Hepatocyte (in vitro differentiated cells): ENCODE measurements around the gene POC1B. TPM values are rescaled to one million over a fixed set of nuclear protein-coding genes. Genes with fewer than 3 reads are reported as not detected.

ENCODE experiments used
- DNase-seq: peaks from one replicate; pipeline ENCODE4 v3.0.0-alpha.2; 2016; ENCODE audit warnings: low spot score
- H2AFZ ChIP-seq: fragments of 200-600 bp; sonication (generic); 2 replicates; pipeline ENCODE4 v1.6.0; 2016; ENCODE audit warnings: antibody characterized with exemption, mild to moderate bottlenecking
- H3K27ac ChIP-seq: fragments of 200-600 bp; sonication (generic); 2 replicates; pipeline ENCODE4 v1.5.1; 2016; ENCODE audit warnings: mild to moderate bottlenecking
- H3K27me3 ChIP-seq: fragments of 200-600 bp; sonication (generic); 2 replicates; pipeline ENCODE4 v1.6.1; 2016
- H3K36me3 ChIP-seq: fragments of 200-600 bp; sonication (generic); replicated peaks from 2 replicates; pipeline ENCODE4 v1.5.1; 2016; ENCODE audit warnings: low read depth; ENCODE audit not compliant: insufficient read depth
- H3K4me1 ChIP-seq: fragments of 200-600 bp; sonication (generic); 2 replicates; pipeline ENCODE4 v1.5.1; 2016; ENCODE audit warnings: mild to moderate bottlenecking, moderate library complexity; ENCODE audit not compliant: insufficient read depth
- H3K4me2 ChIP-seq: fragments of 200-600 bp; sonication (generic); 2 replicates; pipeline ENCODE4 v1.6.0; 2016
- H3K4me3 ChIP-seq: fragments of 200-600 bp; sonication (generic); 2 replicates; pipeline ENCODE4 v1.5.1; 2016; ENCODE audit warnings: mild to moderate bottlenecking
- H3K79me2 ChIP-seq: fragments of 200-600 bp; sonication (generic); 2 replicates; pipeline ENCODE4 v1.6.0; 2017; ENCODE audit warnings: mild to moderate bottlenecking
- H3K9me2 ChIP-seq: fragments of 200-600 bp; sonication (generic); replicated peaks from 2 replicates; pipeline ENCODE4 v1.6.0; 2017; ENCODE audit warnings: mild to moderate bottlenecking; ENCODE audit not compliant: insufficient read depth
- H3K9me3 ChIP-seq: fragments of 200-600 bp; sonication (generic); 2 replicates; pipeline ENCODE4 v1.5.1; 2016; ENCODE audit warnings: low read depth, mild to moderate bottlenecking
- H4K20me1 ChIP-seq: fragments of 200-600 bp; sonication (generic); 2 replicates; pipeline ENCODE4 v1.6.0; 2016; ENCODE audit warnings: mild to moderate bottlenecking; ENCODE audit not compliant: insufficient read depth, poor library complexity, severe bottlenecking
- EZH2 ChIP-seq: fragments of 200-600 bp; sonication (generic); IDR thresholded peaks from 2 replicates; pipeline ENCODE4 v1.6.1; 2016; ENCODE audit warnings: antibody characterized with exemption, mild to moderate bottlenecking, borderline replicate concordance
- EZH2phosphoT487 ChIP-seq: fragments of 200-600 bp; sonication (generic); IDR thresholded peaks from one replicate; pipeline ENCODE4 v1.6.1; 2018; ENCODE audit warnings: antibody characterized with exemption, mild to moderate bottlenecking, low read depth, moderate library complexity; ENCODE audit not compliant: unreplicated experiment, severe bottlenecking
- WGBS: methylation state at CpG from one replicate; pipeline ENCODE4 v1.1.6; 2016; ENCODE audit warnings: low lambda C conversion rate; ENCODE audit errors: missing lambda C conversion rate; 5-methylcytosine and 5-hydroxymethylcytosine counted together
- polyA plus RNA-seq: library from polyadenylated mRNA; unstranded; fragments of >200 nt; fragmentation: Nextera tagmentation; extraction: Ambion mirVana; gene quantifications from 2 replicates; pipeline ENCODE4 v1.2.1, GENCODE V29; 2016
- total RNA-seq: library from RNA; depleted of rRNA; stranded (reverse); fragments of >200 nt; gene quantifications from 2 replicates; pipeline ENCODE4 v1.2.3, GENCODE V29; 2014
- TF ChIP-seq, protein P1 (sequence below): fragments of 200-600 bp; sonication (generic); IDR thresholded peaks from 2 replicates; pipeline ENCODE4 v1.5.1; 2016; ENCODE audit warnings: antibody characterized with exemption, mild to moderate bottlenecking; ENCODE audit not compliant: poor library complexity

Gene POC1B
- total and polyA plus RNA-seq, 2 experiments from 2014 or later, result 11.6 to 18.9 TPM

DNA sequence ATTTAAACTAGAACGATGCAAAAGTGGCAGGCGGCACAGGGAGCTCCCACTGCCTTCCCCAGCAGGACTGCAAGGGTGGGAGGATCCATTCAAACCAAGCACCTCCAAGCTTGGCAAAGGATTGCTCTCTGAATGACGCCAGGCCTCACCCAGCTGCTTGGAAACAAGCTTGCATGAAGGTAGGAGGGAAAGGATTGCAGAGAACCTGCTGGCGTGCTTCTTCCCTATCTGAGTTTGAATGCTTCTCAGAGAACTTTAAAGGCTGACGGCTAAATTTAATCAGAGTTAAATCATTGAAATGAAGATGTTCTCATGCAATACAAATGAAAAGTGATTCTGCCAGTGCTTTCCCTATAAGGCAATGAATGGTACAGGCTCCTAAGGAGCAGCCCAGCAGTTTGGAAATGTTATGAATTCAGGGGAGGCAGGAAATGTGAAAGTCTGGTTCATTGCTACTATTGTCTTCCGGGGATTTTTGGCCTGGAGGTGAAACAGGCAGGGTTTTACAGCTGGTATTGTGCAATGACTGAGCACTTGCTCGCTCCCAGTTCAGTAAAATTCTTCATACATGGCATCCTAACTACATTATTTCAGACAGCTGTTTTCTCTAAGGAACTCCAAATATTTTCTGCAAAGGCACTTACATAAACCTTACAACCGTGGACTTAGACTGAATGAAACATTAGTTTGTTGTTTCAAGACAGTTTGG is 141.6 kb downstream of the POC1B start:
- Histone ChIP-seq H3K36me3 (no peaks in the 10 kb centered on the region), H3K9me2 (no peaks in the 10 kb centered on the region), H3K27me3 (no peaks in the 10 kb centered on the region), H3K4me3 (no peak overlapping the region), H3K27ac (peak overlapping the region; percentile 72), H3K4me1 (peaks cover 46% of the 10 kb centered on the region), H2AFZ (no peak overlapping the region), H4K20me1 (no peaks in the 10 kb centered on the region), H3K4me2 (peak overlapping the region; percentile 39), H3K79me2 (no peaks in the 10 kb centered on the region), H3K9me3 (no peaks in the 10 kb centered on the region)
- TF ChIP-seq, protein P1, sequence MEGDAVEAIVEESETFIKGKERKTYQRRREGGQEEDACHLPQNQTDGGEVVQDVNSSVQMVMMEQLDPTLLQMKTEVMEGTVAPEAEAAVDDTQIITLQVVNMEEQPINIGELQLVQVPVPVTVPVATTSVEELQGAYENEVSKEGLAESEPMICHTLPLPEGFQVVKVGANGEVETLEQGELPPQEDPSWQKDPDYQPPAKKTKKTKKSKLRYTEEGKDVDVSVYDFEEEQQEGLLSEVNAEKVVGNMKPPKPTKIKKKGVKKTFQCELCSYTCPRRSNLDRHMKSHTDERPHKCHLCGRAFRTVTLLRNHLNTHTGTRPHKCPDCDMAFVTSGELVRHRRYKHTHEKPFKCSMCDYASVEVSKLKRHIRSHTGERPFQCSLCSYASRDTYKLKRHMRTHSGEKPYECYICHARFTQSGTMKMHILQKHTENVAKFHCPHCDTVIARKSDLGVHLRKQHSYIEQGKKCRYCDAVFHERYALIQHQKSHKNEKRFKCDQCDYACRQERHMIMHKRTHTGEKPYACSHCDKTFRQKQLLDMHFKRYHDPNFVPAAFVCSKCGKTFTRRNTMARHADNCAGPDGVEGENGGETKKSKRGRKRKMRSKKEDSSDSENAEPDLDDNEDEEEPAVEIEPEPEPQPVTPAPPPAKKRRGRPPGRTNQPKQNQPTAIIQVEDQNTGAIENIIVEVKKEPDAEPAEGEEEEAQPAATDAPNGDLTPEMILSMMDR, result no peak
- TF ChIP-seq EZH2 (no peak), EZH2phosphoT487 (no peak)
- WGBS, result 39% methylated on average over 8 of the region's 8 CpGs
- DNase-seq, result peak; percentile 56

DNA sequence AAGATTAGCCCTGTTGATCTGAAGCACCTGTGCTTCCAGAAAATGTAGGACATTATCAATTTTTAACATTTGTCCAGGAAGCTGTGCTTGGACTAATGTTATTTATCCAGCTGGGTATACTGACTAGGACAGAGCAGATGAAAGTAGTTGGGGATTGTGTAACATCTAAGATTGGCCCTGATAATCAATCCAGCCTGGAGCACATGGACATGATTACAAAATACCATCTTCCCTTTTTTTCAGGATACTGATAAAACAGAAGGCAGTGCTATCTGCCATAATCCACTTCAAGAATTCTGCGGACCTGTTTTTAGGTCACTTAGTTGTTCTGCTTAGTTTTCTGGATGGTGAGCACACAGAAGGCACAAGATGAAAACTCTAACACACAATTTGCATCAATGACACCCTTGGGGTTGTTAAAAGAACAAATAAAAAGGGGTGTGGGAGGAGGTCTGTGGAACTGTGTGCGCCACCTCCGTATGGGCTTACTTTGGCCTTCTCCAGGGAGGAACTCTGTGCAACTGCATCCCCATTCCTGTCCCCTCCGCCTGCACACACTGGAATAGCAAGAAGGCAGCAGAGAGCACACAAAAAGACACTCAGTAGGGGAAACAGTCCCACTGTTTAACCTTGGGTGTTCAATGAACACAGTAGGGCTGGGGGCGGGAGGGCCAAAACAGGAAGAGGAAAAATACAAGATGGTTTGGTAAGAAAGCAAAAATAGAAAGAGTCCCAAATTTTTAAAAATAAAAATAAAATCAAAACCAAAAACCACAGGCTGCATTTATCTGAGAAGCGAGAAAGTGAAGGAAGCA is 142.4 kb downstream of the POC1B start:
- WGBS, result 69% methylated on average over 6 of the region's 6 CpGs
- Histone ChIP-seq H3K79me2 (no peaks in the 10 kb centered on the region), H3K27me3 (no peaks in the 10 kb centered on the region), H3K4me2 (peak overlapping the region; percentile 39), H3K9me3 (no peaks in the 10 kb centered on the region), H3K4me1 (peaks cover 52% of the 10 kb centered on the region), H3K9me2 (no peaks in the 10 kb centered on the region), H3K36me3 (no peaks in the 10 kb centered on the region), H2AFZ (no peak overlapping the region), H3K4me3 (no peak overlapping the region), H4K20me1 (no peaks in the 10 kb centered on the region), H3K27ac (peak overlapping the region; percentile 72)
- TF ChIP-seq EZH2 (no peak), EZH2phosphoT487 (no peak)
- no peak for DNase-seq

DNA sequence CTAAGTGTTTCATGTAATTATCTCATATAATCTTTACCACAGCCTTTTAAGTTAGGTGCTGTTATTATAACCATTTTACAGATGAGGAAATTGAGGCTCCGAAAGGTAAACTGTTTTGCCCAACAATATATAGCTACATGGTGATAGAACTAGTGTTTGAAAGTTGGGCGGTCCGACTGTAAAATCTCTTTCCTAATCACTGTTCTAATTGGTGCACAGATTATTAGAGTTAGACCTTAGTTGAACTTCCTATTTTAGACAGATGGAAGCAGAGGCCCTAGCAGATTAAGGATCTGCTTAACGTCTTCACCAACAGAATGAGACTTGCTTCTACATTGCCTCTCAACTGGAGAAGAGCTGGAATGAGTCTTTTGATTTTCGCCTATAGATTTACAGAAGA is 143.5 kb downstream of the POC1B start:
- DNase-seq, result no peak
- Histone ChIP-seq H3K27ac (peak overlapping the region; percentile 72), H3K4me1 (peaks cover 56% of the 10 kb centered on the region), H3K9me3 (no peaks in the 10 kb centered on the region), H2AFZ (no peak overlapping the region), H3K9me2 (no peaks in the 10 kb centered on the region), H3K4me3 (no peak overlapping the region), H3K36me3 (no peaks in the 10 kb centered on the region), H3K79me2 (no peaks in the 10 kb centered on the region), H3K27me3 (no peaks in the 10 kb centered on the region), H3K4me2 (no peak overlapping the region), H4K20me1 (no peaks in the 10 kb centered on the region)
- no peak for TF ChIP-seq EZH2
- TF ChIP-seq EZH2phosphoT487, result no peak
- TF ChIP-seq, protein P1, result no peak
- WGBS, result 76% methylated on average over 5 of the region's 5 CpGs
